ENCODE measurements around the gene KCNQ1OT1.

The KCNQ1OT1 gene

GRCh38 chr11:2649848-2650247 lies 49.9 kb downstream of the KCNQ1OT1 start:
- ChIA-PET POLR2A (no interaction called here), CTCF (no interaction called here)
- H3K36me3 ChIP-seq (ENCODE audit: control insufficient read depth in 2 of 2, insufficient read depth in 1 of 2, low read length in 2 of 2): no peaks in the 10 kb centered on the region
- no peak overlapping the region for H3K27ac ChIP-seq (ENCODE audit: extremely low read depth, low read depth, low read length)
- H3K4me1 ChIP-seq (ENCODE audit: control insufficient read depth, insufficient read depth, low read length): no peaks in the 10 kb centered on the region
- H3K9me3 ChIP-seq (ENCODE audit: control insufficient read depth, insufficient read depth, low read depth, low read length): no peaks in the 10 kb centered on the region
- no peak for TF ChIP-seq ZSCAN18 (tag by site-specific recombination; IDR thresholded peaks at IDR 0.05)
- peak; percentile 5 for TF ChIP-seq SETDB1 (IDR thresholded peaks at IDR 0.05; ENCODE audit: insufficient read length, low read length)
- no peak overlapping the region for H3K4me3 ChIP-seq (ENCODE audit: low read depth, low read length)

- no peaks in the 10 kb centered on the region for H3K4me1 ChIP-seq (ENCODE audit: control insufficient read depth, insufficient read depth, low read length)
- CTCF ChIA-PET: no interaction called here
- H3K27ac ChIP-seq (ENCODE audit: extremely low read depth, low read depth, low read length): no peak overlapping the region
- no peaks in the 10 kb centered on the region for H3K36me3 ChIP-seq (ENCODE audit: control insufficient read depth in 2 of 2, insufficient read depth in 1 of 2, low read length in 2 of 2)
- TF ChIP-seq SETDB1 (IDR thresholded peaks at IDR 0.05; ENCODE audit: insufficient read length, low read length): peak; percentile 94
- no peak for TF ChIP-seq ZBTB17 (tag by site-specific recombination; IDR thresholded peaks at IDR 0.05)
- no peak for TF ChIP-seq ZFP3 (tag by site-specific recombination; IDR thresholded peaks at IDR 0.05; ENCODE audit: low read depth)
- no peaks in the 10 kb centered on the region for H3K9me3 ChIP-seq (ENCODE audit: control insufficient read depth, insufficient read depth, low read depth, low read length)
- POLR2A ChIA-PET: no interaction called here
- no peak overlapping the region for H3K4me3 ChIP-seq (ENCODE audit: low read depth, low read length)
These were observed 50.4 kb downstream of the KCNQ1OT1 start for GRCh38 chr11:2649400-2649799.

- no peak overlapping the region for H3K27ac ChIP-seq (ENCODE audit: extremely low read depth, low read depth, low read length)
- CTCF ChIA-PET: interaction anchor here (0.9 kb wide), 1 partner anchor 240 kb away, joined by 3 read pairs; no protein-coding TSS in a partner anchor
- H3K9me3 ChIP-seq (ENCODE audit: control insufficient read depth, insufficient read depth, low read depth, low read length): no peaks in the 10 kb centered on the region
- no peaks in the 10 kb centered on the region for H3K36me3 ChIP-seq (ENCODE audit: control insufficient read depth in 2 of 2, insufficient read depth in 1 of 2, low read length in 2 of 2)
- H3K4me1 ChIP-seq (ENCODE audit: control insufficient read depth, insufficient read depth, low read length): no peaks in the 10 kb centered on the region
- POLR2A ChIA-PET: no interaction called here
- TF ChIP-seq ZNF488 (tag by site-specific recombination; IDR thresholded peaks at IDR 0.05) (no peak), ZNF658 (tag by site-specific recombination; IDR thresholded peaks at IDR 0.05) (no peak), ZFHX2 (tag by site-specific recombination; conservative IDR thresholded peaks at IDR 0.05) (no peak), SP3 (tag by site-specific recombination; IDR thresholded peaks at IDR 0.05) (no peak)
- no peak overlapping the region for H3K4me3 ChIP-seq (ENCODE audit: low read depth, low read length)
These were observed 51.8 kb downstream of the KCNQ1OT1 start for GRCh38 chr11:2647953-2648352.

GRCh38 chr11:2647167-2647566 lies 52.6 kb downstream of the KCNQ1OT1 start:
- ChIA-PET CTCF (interaction anchor here (0.6 to 0.9 kb wide), 3 partner anchors 73 to 1132 kb away, joined by 3 to 4 read pairs (median 3); no protein-coding TSS in a partner anchor), POLR2A (no interaction called here)
- H3K9me3 ChIP-seq (ENCODE audit: control insufficient read depth, insufficient read depth, low read depth, low read length): no peaks in the 10 kb centered on the region
- H3K4me1 ChIP-seq (ENCODE audit: control insufficient read depth, insufficient read depth, low read length): no peaks in the 10 kb centered on the region
- no peak overlapping the region for H3K27ac ChIP-seq (ENCODE audit: extremely low read depth, low read depth, low read length)
- H3K36me3 ChIP-seq (ENCODE audit: control insufficient read depth in 2 of 2, insufficient read depth in 1 of 2, low read length in 2 of 2): no peaks in the 10 kb centered on the region
- H3K4me3 ChIP-seq (ENCODE audit: low read depth, low read length): no peak overlapping the region
- no peak for TF ChIP-seq ZNF677 (tag by site-specific recombination; IDR thresholded peaks at IDR 0.05)
- TF ChIP-seq ZNF624 (tag by site-specific recombination; IDR thresholded peaks at IDR 0.05): no peak
- no peak for TF ChIP-seq ZFP69B (tag by site-specific recombination; IDR thresholded peaks at IDR 0.05)
- no peak for TF ChIP-seq YY2 (tag by site-specific recombination; IDR thresholded peaks at IDR 0.05)
- no peak for TF ChIP-seq HOXC10 (CRISPR knock-in tag; IDR thresholded peaks at IDR 0.05)
- TF ChIP-seq ZNF426 (tag by site-specific recombination; IDR thresholded peaks at IDR 0.05): no peak
- TF ChIP-seq ZNF785 (tag by site-specific recombination; IDR thresholded peaks at IDR 0.05): no peak
- no peak for TF ChIP-seq CTCF (tag by site-specific recombination; IDR thresholded peaks at IDR 0.05)
- no peak for TF ChIP-seq ZNF394 (tag by site-specific recombination; IDR thresholded peaks at IDR 0.05; ENCODE audit: borderline replicate concordance)
- TF ChIP-seq ZNF776 (tag by site-specific recombination; IDR thresholded peaks at IDR 0.05; ENCODE audit: borderline replicate concordance): no peak
- no peak for TF ChIP-seq ZNF248 (tag by site-specific recombination; IDR thresholded peaks at IDR 0.05)
- TF ChIP-seq MZF1 (tag by site-specific recombination; IDR thresholded peaks at IDR 0.05; ENCODE audit: borderline replicate concordance): no peak
- TF ChIP-seq ZNF610 (tag by site-specific recombination; IDR thresholded peaks at IDR 0.05; ENCODE audit: borderline replicate concordance): no peak
- TF ChIP-seq TRIM28 (IDR thresholded peaks at IDR 0.05; ENCODE audit: borderline replicate concordance, low read length): no peak
- TF ChIP-seq ZFP3 (tag by site-specific recombination; IDR thresholded peaks at IDR 0.05; ENCODE audit: low read depth): no peak
- no peak for TF ChIP-seq ZBTB48 (tag by site-specific recombination; IDR thresholded peaks at IDR 0.05)

Measured in HEK293 (cell line).